Liver (tissue), 9 donors: Measurements from ENCODE around the gene PCDHGB4. TPM values are rescaled to one million over a fixed set of nuclear protein-coding genes. Genes with fewer than 3 reads are reported as not detected.
A peak's percentile ranks its signal among the peaks of the same experiment; 100 is the strongest.
"Not testable (repeated sequence)": the region's sequence is repeated elsewhere in the genome, so short reads cannot be mapped to it uniquely, and the experiment has no call there.

Experiments used
- DNase-seq: peaks from one replicate; pipeline ENCODE4 v3.0.0-alpha.2; 2017; ENCODE audit warnings: low spot score
- H3K27ac ChIP-seq, 2 donors: one replicate each; pipeline ENCODE4 v1.7.0; 2013; ENCODE audit warnings: inconsistent platforms in 2 of 2, low read length in 2 of 2, control low read depth in 1 of 2, low read depth in 1 of 2, mild to moderate bottlenecking in 1 of 2
- H3K27me3 ChIP-seq, 4 donors: one replicate each; pipeline versions ENCODE4 v1.6.1 to v1.7.0; 2013; ENCODE audit warnings: low read length in 3 of 4, inconsistent platforms in 1 of 4, mild to moderate bottlenecking in 1 of 4, moderate library complexity in 1 of 4; ENCODE audit not compliant: control insufficient read depth in 4 of 4, insufficient read depth in 4 of 4
- H3K36me3 ChIP-seq, 4 donors: one replicate each; pipeline versions ENCODE4 v1.6.1 to v1.7.0; 2013; ENCODE audit warnings: low read length in 3 of 4, mild to moderate bottlenecking in 3 of 4, low read depth in 1 of 4, moderate library complexity in 1 of 4; ENCODE audit not compliant: control insufficient read depth in 4 of 4, insufficient read depth in 3 of 4
- H3K4me1 ChIP-seq, 4 donors: one replicate each; pipeline versions ENCODE4 v1.6.1 to v1.7.0; 2013; ENCODE audit warnings: low read length in 3 of 4, mild to moderate bottlenecking in 3 of 4, moderate library complexity in 1 of 4; ENCODE audit not compliant: control insufficient read depth in 4 of 4, insufficient read depth in 4 of 4
- H3K4me3 ChIP-seq, 3 donors: one replicate each; pipeline versions ENCODE4 v1.6.1 to v1.7.0; 2013; ENCODE audit warnings: low read length in 3 of 3, control low read depth in 1 of 3, low read depth in 1 of 3, mild to moderate bottlenecking in 1 of 3
- H3K9ac ChIP-seq, 2 donors: one replicate each; pipeline ENCODE4 v1.7.0; 2013; ENCODE audit warnings: low read length in 2 of 2, mild to moderate bottlenecking in 2 of 2, moderate library complexity in 2 of 2, control low read depth in 1 of 2, low read depth in 1 of 2
- H3K9me3 ChIP-seq, 4 donors: one replicate each; pipeline versions ENCODE4 v1.6.1 to v1.7.0; 2013; ENCODE audit warnings: low read length in 3 of 4; ENCODE audit not compliant: control insufficient read depth in 4 of 4
- FOXA1 ChIP-seq: IDR thresholded peaks from 2 replicates; pipeline ENCODE4 v1.6.1; 2016; ENCODE audit warnings: antibody characterized with exemption
- FOXA2 ChIP-seq: IDR thresholded peaks from 2 replicates; pipeline ENCODE4 v1.6.1; 2016; ENCODE audit warnings: antibody characterized with exemption
- GABPA ChIP-seq, 2 donors: IDR thresholded peaks in 1 of 2; conservative IDR thresholded peaks in 1 of 2; 2 replicates each; pipeline ENCODE4 v1.6.1; 2016; ENCODE audit warnings: antibody characterized with exemption in 2 of 2, mild to moderate bottlenecking in 1 of 2, moderate library complexity in 1 of 2
- HNF4A ChIP-seq, 2 donors: conservative IDR thresholded peaks; 2 replicates each; pipeline ENCODE4 v1.6.1; 2016; ENCODE audit warnings: antibody characterized with exemption in 2 of 2, mild to moderate bottlenecking in 2 of 2
- JUND ChIP-seq, 2 donors: IDR thresholded peaks; 2 replicates each; pipeline ENCODE4 v1.6.1; 2016; ENCODE audit warnings: antibody characterized with exemption in 2 of 2
- NR2F2 ChIP-seq: IDR thresholded peaks from 2 replicates; pipeline ENCODE4 v1.6.1; 2016; ENCODE audit warnings: antibody characterized with exemption
- RAD21 ChIP-seq, 2 donors: IDR thresholded peaks; 2 replicates each; pipeline ENCODE4 v1.6.1; 2016; ENCODE audit warnings: antibody characterized with exemption in 2 of 2, mild to moderate bottlenecking in 2 of 2
- SP1 ChIP-seq: IDR thresholded peaks from 2 replicates; pipeline ENCODE4 v1.6.1; 2018; ENCODE audit warnings: antibody characterized with exemption, mild to moderate bottlenecking
- TAF1 ChIP-seq: conservative IDR thresholded peaks from 2 replicates; pipeline ENCODE4 v1.6.1; 2016; ENCODE audit warnings: antibody characterized with exemption, mild to moderate bottlenecking
- WGBS: extraction: QIAGEN DNeasy Blood & Tissue Kit; methylation state at CpG from one replicate; pipeline ENCODE4 v1.1.7; 2013; 5-methylcytosine and 5-hydroxymethylcytosine counted together
- polyA plus RNA-seq, 2 donors: library from polyadenylated mRNA; stranded (reverse) in 1 of 2; unstranded in 1 of 2; fragments of 200-250 nt in 1 of 2; fragments of >200 nt in 1 of 2; fragmentation: Nextera tagmentation in 1 of 2; extraction: Ambion mirVana in 1 of 2; gene quantifications; one replicate each; pipeline versions ENCODE4 v1.2.1 to v1.2.3, GENCODE V29; 2013 to 2015
- total RNA-seq, 2 donors: library from RNA; depleted of rRNA; stranded (reverse); fragments of >200 nt; gene quantifications; one replicate each; pipeline ENCODE4 v1.2.3, GENCODE V29; 2014
- TF ChIP-seq, protein P1 (sequence below): IDR thresholded peaks from 2 replicates; pipeline ENCODE4 v1.6.1; 2016; ENCODE audit warnings: antibody characterized with exemption
- TF ChIP-seq, protein P2 (sequence below): fragments of 150-350 bp; IDR thresholded peaks from 2 replicates; pipeline ENCODE4 v1.5.1; 2017; ENCODE audit warnings: improper control_type of control experiment, low read depth, low read length; ENCODE audit not compliant: missing input control
- TF ChIP-seq, protein P3 (sequence below): IDR thresholded peaks from 2 replicates; pipeline ENCODE4 v1.6.1; 2016; ENCODE audit warnings: antibody characterized with exemption, mild to moderate bottlenecking
- donor health status: healthy.
- donor health status: healthy.
- donor health status: healthy.
- donor health status: healthy.
- donor health status: healthy.

The PCDHGB4 gene
- total and polyA plus RNA-seq, 4 donors = 0.76 to 2.8 (median 1.6) TPM

DNA sequence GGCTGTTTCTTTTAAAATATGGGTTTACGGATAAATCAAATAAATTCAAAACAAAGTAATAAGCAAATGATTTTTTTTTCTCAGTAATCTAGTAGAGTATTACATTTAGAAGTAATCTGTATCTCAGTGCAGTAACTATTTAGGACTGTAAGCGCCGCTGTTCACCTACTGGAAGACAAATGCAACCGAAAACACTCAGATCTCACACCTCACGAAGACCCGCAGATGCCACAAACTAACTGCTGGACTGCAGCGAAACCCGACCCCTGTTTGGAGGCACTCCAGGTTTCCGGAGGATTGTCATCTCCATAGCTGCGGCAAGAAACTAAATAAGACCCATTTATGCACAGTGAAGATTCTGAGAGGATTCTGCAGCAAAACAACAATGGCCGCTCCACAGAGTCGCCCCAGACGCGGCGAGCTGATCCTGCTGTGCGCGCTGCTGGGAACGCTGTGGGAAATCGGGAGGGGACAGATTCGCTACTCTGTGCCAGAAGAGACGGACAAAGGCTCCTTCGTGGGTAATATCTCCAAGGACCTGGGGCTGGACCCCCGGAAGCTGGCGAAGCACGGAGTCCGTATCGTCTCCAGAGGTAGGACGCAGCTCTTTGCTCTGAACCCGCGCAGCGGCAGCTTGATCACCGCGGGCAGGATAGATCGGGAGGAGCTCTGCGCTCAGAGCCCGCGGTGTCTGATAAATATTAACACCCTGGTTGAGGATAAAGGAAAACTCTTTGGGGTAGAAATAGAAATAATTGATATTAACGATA lies 5.1 kb downstream of the PCDHGB4 start, which contains the start of gene PCDHGA8:
PCDHGA8 (plus strand) TSS at position 205 of the 770 bp plus-strand sequence; CDS start at position 386, 181 bp downstream.
- peak within 1 kb of the TSS in 2 of 3 donors; percentile 51 to 69 for H3K4me3 ChIP-seq
- peaks cover 0 to 4% (median 0%) of the 10 kb centered on the region in 4 donors for H3K27me3 ChIP-seq
- peaks cover 0 to 4% (median 0%) of the 10 kb centered on the region in 4 donors for H3K4me1 ChIP-seq
- no peak within 1 kb of the TSS for H3K9ac ChIP-seq
- H3K9me3 ChIP-seq = peaks cover 37 to 81% (median 39%) of the 10 kb centered on the region in 4 donors
- WGBS = 33% methylated on average over 38 of the region's 38 CpGs
- no peak within 1 kb of the TSS for H3K27ac ChIP-seq
- TF ChIP-seq HNF4A (conservative IDR thresholded peaks at IDR 0.05) = no peak
- TF ChIP-seq GABPA (IDR thresholded peaks at IDR 0.05 in 1 of 2, conservative IDR thresholded peaks at IDR 0.05 in 1 of 2) = no peak
- no peak for TF ChIP-seq SP1
- TF ChIP-seq NR2F2 = no peak
- TF ChIP-seq, protein P1, sequence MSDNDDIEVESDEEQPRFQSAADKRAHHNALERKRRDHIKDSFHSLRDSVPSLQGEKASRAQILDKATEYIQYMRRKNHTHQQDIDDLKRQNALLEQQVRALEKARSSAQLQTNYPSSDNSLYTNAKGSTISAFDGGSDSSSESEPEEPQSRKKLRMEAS = no peak
- TF ChIP-seq, protein P2, sequence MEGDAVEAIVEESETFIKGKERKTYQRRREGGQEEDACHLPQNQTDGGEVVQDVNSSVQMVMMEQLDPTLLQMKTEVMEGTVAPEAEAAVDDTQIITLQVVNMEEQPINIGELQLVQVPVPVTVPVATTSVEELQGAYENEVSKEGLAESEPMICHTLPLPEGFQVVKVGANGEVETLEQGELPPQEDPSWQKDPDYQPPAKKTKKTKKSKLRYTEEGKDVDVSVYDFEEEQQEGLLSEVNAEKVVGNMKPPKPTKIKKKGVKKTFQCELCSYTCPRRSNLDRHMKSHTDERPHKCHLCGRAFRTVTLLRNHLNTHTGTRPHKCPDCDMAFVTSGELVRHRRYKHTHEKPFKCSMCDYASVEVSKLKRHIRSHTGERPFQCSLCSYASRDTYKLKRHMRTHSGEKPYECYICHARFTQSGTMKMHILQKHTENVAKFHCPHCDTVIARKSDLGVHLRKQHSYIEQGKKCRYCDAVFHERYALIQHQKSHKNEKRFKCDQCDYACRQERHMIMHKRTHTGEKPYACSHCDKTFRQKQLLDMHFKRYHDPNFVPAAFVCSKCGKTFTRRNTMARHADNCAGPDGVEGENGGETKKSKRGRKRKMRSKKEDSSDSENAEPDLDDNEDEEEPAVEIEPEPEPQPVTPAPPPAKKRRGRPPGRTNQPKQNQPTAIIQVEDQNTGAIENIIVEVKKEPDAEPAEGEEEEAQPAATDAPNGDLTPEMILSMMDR = no peak
- TF ChIP-seq, protein P3, sequence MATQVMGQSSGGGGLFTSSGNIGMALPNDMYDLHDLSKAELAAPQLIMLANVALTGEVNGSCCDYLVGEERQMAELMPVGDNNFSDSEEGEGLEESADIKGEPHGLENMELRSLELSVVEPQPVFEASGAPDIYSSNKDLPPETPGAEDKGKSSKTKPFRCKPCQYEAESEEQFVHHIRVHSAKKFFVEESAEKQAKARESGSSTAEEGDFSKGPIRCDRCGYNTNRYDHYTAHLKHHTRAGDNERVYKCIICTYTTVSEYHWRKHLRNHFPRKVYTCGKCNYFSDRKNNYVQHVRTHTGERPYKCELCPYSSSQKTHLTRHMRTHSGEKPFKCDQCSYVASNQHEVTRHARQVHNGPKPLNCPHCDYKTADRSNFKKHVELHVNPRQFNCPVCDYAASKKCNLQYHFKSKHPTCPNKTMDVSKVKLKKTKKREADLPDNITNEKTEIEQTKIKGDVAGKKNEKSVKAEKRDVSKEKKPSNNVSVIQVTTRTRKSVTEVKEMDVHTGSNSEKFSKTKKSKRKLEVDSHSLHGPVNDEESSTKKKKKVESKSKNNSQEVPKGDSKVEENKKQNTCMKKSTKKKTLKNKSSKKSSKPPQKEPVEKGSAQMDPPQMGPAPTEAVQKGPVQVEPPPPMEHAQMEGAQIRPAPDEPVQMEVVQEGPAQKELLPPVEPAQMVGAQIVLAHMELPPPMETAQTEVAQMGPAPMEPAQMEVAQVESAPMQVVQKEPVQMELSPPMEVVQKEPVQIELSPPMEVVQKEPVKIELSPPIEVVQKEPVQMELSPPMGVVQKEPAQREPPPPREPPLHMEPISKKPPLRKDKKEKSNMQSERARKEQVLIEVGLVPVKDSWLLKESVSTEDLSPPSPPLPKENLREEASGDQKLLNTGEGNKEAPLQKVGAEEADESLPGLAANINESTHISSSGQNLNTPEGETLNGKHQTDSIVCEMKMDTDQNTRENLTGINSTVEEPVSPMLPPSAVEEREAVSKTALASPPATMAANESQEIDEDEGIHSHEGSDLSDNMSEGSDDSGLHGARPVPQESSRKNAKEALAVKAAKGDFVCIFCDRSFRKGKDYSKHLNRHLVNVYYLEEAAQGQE = no peak
- TF ChIP-seq JUND (IDR thresholded peaks at IDR 0.05) = no peak
- no peak for TF ChIP-seq FOXA2
- no peak for DNase-seq
- peaks cover 0 to 6% (median 0%) of the 10 kb centered on the region in 4 donors for H3K36me3 ChIP-seq

DNA sequence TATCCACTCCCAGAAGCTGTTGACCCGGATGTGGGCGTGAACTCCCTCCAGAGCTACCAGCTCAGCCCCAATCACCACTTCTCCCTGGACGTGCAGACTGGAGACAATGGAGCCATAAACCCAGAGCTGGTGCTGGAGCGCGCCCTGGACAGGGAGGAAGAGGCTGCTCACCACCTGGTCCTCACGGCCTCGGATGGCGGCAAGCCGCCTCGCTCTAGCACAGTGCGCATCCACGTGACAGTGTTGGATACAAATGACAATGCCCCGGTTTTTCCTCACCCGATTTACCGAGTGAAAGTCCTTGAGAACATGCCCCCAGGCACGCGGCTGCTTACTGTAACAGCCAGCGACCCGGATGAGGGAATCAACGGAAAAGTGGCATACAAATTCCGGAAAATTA lies 5.8 kb downstream of the PCDHGB4 start:
- Histone ChIP-seq H3K4me3 (peak overlapping the region in 2 of 3 donors; percentile 34 to 47), H3K27me3 (peaks cover 0 to 4% (median 0%) of the 10 kb centered on the region in 4 donors), H3K4me1 (peaks cover 0 to 2% (median 0%) of the 10 kb centered on the region in 4 donors), H3K36me3 (peaks cover 0 to 6% (median 0%) of the 10 kb centered on the region in 4 donors), H3K9me3 (peaks cover 36 to 78% (median 39%) of the 10 kb centered on the region in 4 donors), H3K27ac (no peak overlapping the region), H3K9ac (no peak overlapping the region)
- no peak for TF ChIP-seq FOXA1
- TF ChIP-seq TAF1 = no peak
- no peak for TF ChIP-seq RAD21 (IDR thresholded peaks at IDR 0.05)
- TF ChIP-seq FOXA2 = no peak
- no peak for DNase-seq
- WGBS = 33% methylated on average over 21 of the region's 21 CpGs

GRCh38 chr5:141394401-141395187 lies 7.1 kb downstream of the PCDHGB4 start:
- not testable (repeated sequence) for H3K9ac ChIP-seq, H3K27me3 ChIP-seq, H3K27ac ChIP-seq, H3K4me3 ChIP-seq, H3K36me3 ChIP-seq, DNase-seq, H3K4me1 ChIP-seq
- 36% methylated on average over 44 of the region's 53 CpGs for WGBS
- peaks cover 29 to 76% (median 36%) of the 10 kb centered on the region in 4 donors for H3K9me3 ChIP-seq
